ENCODE measurements around the gene SET. TPM values are rescaled to one million over a fixed set of nuclear protein-coding genes. Genes with fewer than 3 reads are reported as not detected.

The SET gene
- total and polyA plus RNA-seq, 2 of the 13 experiments (the other 11 are each of a cell fraction or from before 2014, with no cell fraction given) = 94.2 to 611 TPM

GRCh38 chr9:128656416-128657343 is 32.3 kb upstream of the SET start, which contains the start of gene DYNC2I2 (continued):
- TF ChIP-seq MTA3 (CRISPR knock-in tag; IDR thresholded peaks at IDR 0.05) (no peak), MXD1 (CRISPR knock-in tag; IDR thresholded peaks at IDR 0.05) (peak; percentile 60; the same call in 1 of the 2 replicates), ZNF501 (CRISPR knock-in tag; IDR thresholded peaks at IDR 0.05) (peak; percentile 95), JUN (CRISPR knock-in tag; IDR thresholded peaks at IDR 0.05) (peak; percentile 44; the same call in 1 of the 2 replicates), EED (CRISPR knock-in tag; IDR thresholded peaks at IDR 0.05) (no peak), ZFP36 (IDR thresholded peaks at IDR 0.05; ENCODE audit: borderline replicate concordance, low read depth, low read length, partially characterized antibody) (no peak), ZSCAN22 (CRISPR knock-in tag; IDR thresholded peaks at IDR 0.05) (no peak), KDM1A (CRISPR knock-in tag; IDR thresholded peaks at IDR 0.05) (no peak), FOXJ3 (CRISPR knock-in tag; IDR thresholded peaks at IDR 0.05; ENCODE audit: borderline replicate concordance) (peak; percentile 49; the same call in 1 of the 2 replicates), TBX2 (CRISPR knock-in tag; IDR thresholded peaks at IDR 0.05; ENCODE audit: borderline replicate concordance) (peak; percentile 81), BRD4 (CRISPR knock-in tag; IDR thresholded peaks at IDR 0.05) (peak; percentile 100), GMEB1 (CRISPR knock-in tag; IDR thresholded peaks at IDR 0.05; ENCODE audit: borderline replicate concordance) (peak; percentile 99), YY1 (IDR thresholded peaks at IDR 0.05; ENCODE audit: insufficient read depth, insufficient replicate concordance, low read depth, low read length) (peak; percentile 99), HOXD1 (CRISPR knock-in tag; IDR thresholded peaks at IDR 0.05) (no peak; the same call in 1 of the 2 replicates), RNF219 (CRISPR knock-in tag; IDR thresholded peaks at IDR 0.05) (no peak; the same call in 1 of the 2 replicates), FOXC1 (CRISPR knock-in tag; IDR thresholded peaks at IDR 0.05; ENCODE audit: borderline replicate concordance) (peak; percentile 41; the same call in 1 of the 2 replicates), TRAFD1 (CRISPR knock-in tag; IDR thresholded peaks at IDR 0.05; ENCODE audit: borderline replicate concordance) (no peak), DR1 (CRISPR knock-in tag; IDR thresholded peaks at IDR 0.05) (no peak; the same call in none of the 2 replicates), HNRNPL (IDR thresholded peaks at IDR 0.05; ENCODE audit: low read depth, low read length) (0 out of 2 replicates have a peak, but pooled peaks have one; percentile 59), ZNF451 (CRISPR knock-in tag; IDR thresholded peaks at IDR 0.05) (peak; percentile 75), SALL1 (CRISPR knock-in tag; IDR thresholded peaks at IDR 0.05) (peak; percentile 72), SP140L (CRISPR knock-in tag; IDR thresholded peaks at IDR 0.05; ENCODE audit: borderline replicate concordance) (no peak), JDP2 (CRISPR knock-in tag; IDR thresholded peaks at IDR 0.05; ENCODE audit: borderline replicate concordance) (no peak; the same call in 1 of the 2 replicates)
